H1 (cell line): Measurements from ENCODE around the gene TTC28. TPM values are rescaled to one million over a fixed set of nuclear protein-coding genes. Genes with fewer than 3 reads are reported as not detected.

Experiments used
- CBX8 ChIP-seq: fragments of 300-800, 300-1000 bp; sonication (generic); IDR thresholded peaks from 2 replicates; pipeline ENCODE4 v1.7.1; 2016; ENCODE audit warnings: low read depth, low read length, borderline replicate concordance
- NRF1 ChIP-seq: IDR thresholded peaks from 2 replicates; pipeline ENCODE4 v1.6.1; 2011; ENCODE audit warnings: mild to moderate bottlenecking, low read depth, low read length, improper control_type of control experiment
- PHF8 ChIP-seq: fragments of 200-600 bp; sonication (generic); conservative IDR thresholded peaks from 2 replicates; pipeline ENCODE4 v1.7.1; 2012; ENCODE audit warnings: low read depth, mild to moderate bottlenecking, inconsistent platforms, low read length, moderate library complexity
- SP4 ChIP-seq: IDR thresholded peaks from 2 replicates; pipeline ENCODE4 v1.6.1; 2012; ENCODE audit warnings: low read length, inconsistent platforms
- polyA plus RNA-seq, 7 experiments: library from polyadenylated mRNA; depleted of rRNA in 3 of 7; stranded (reverse) in 5 of 7; unstranded in 2 of 7; fragments of >200 nt in 5 of 7; fragments of 200-250 nt in 2 of 7; gene quantifications; 1 replicate in 5 of 7; 2 replicates in 1 of 7; 4 replicates in 1 of 7; pipeline versions ENCODE4 v1.2.1 to v1.2.3, GENCODE V29; 2011 to 2013; ENCODE audit warnings: missing spikeins in 2 of 7, mixed read lengths in 2 of 7
- total RNA-seq: library from RNA; stranded (reverse); fragmentation: NEBNext Ultra II Directional; extraction: Animal tissue kit (Norgen Biotek cat#: 25700); gene quantifications from 2 replicates; pipeline ENCODE4 v1.2.1, GENCODE V29; 2021
- TF ChIP-seq, protein P1 (sequence below), 3 experiments: IDR thresholded peaks; 1 replicate in 2 of 3; 2 replicates in 1 of 3; pipeline versions ENCODE4 v1.5.1 to v1.6.1; 2011; ENCODE audit warnings: low read length in 3 of 3, mild to moderate bottlenecking in 3 of 3, inconsistent platforms in 2 of 3, low read depth in 1 of 3, moderate library complexity in 1 of 3; ENCODE audit not compliant: insufficient read depth in 1 of 3; ENCODE audit errors: control extremely low read depth in 1 of 3

TTC28 gene
- total and polyA plus RNA-seq, 2 of the 8 experiments (the other 6 are each of a cell fraction or from before 2014, with no cell fraction given), result 2.6 to 12.6 TPM

DNA sequence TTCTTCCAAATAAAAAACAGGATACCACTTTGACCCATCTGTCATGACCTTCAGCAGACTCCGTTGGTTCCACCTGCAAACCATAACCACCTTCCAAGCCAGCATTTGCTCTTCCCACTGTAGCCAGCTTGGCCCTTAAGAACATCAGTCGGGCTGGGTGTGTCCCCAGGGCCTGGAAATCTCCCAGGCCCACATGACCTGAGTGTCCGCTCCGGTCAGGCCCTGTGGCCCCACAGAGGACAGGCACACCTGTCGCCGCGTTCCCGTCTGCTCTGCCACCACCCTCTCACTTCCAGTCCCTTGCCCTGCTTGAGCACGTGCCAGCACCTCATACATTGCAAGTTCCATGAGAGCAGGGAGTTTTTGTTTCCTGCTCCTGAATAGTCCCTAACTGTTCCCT lies 694.9 kb downstream of the TTC28 start (continued):
- TF ChIP-seq, protein P1, sequence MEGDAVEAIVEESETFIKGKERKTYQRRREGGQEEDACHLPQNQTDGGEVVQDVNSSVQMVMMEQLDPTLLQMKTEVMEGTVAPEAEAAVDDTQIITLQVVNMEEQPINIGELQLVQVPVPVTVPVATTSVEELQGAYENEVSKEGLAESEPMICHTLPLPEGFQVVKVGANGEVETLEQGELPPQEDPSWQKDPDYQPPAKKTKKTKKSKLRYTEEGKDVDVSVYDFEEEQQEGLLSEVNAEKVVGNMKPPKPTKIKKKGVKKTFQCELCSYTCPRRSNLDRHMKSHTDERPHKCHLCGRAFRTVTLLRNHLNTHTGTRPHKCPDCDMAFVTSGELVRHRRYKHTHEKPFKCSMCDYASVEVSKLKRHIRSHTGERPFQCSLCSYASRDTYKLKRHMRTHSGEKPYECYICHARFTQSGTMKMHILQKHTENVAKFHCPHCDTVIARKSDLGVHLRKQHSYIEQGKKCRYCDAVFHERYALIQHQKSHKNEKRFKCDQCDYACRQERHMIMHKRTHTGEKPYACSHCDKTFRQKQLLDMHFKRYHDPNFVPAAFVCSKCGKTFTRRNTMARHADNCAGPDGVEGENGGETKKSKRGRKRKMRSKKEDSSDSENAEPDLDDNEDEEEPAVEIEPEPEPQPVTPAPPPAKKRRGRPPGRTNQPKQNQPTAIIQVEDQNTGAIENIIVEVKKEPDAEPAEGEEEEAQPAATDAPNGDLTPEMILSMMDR (IDR thresholded peaks at IDR 0.05; ENCODE audit: control extremely low read depth in 1 of 3, insufficient read depth in 1 of 3, low read depth in 1 of 3, low read length in 3 of 3), result no peak
- TF ChIP-seq CBX8 (no peak), PHF8 (no peak), NRF1 (no peak), SP4 (no peak)
